Stimulated activated CD4-positive, alpha-beta T cell treated with anti-CD3 and anti-CD28 coated beads, TNF-alpha, amount 100 ng/mL, for 1 hour (primary cell): Measurements from ENCODE around the gene CHID1.

Experiments used
- DNase-seq, 3 donors: peaks; one replicate each; pipeline ENCODE4 v3.0.0-alpha.2; 2020; ENCODE audit warnings: low read depth in 3 of 3, low spot score in 1 of 3

The CHID1 gene

GRCh38 chr11:825366-826226, 85.0 kb downstream of the CHID1 start:
- no peak for DNase-seq

- DNase-seq: no peak
Measured at GRCh38 chr11:824942-825341, 85.7 kb downstream of the CHID1 start.

- no peak for DNase-seq
Measured at GRCh38 chr11:824292-824880, 86.2 kb downstream of the CHID1 start.

GRCh38 chr11:823441-824291, 86.9 kb downstream of the CHID1 start:
- DNase-seq: no peak

- DNase-seq: no peak
Measured at GRCh38 chr11:821512-822371, 88.9 kb downstream of the CHID1 start.

GRCh38 chr11:820655-821511, 89.7 kb downstream of the CHID1 start:
- no peak for DNase-seq

GRCh38 chr11:819943-820649, 90.5 kb downstream of the CHID1 start:
- DNase-seq: peak; percentile 84 to 91 (median 85)

- peak; percentile 81 to 90 (median 86) for DNase-seq
Measured at GRCh38 chr11:819129-819931, 91.3 kb downstream of the CHID1 start.

GRCh38 chr11:818396-819128, 92.0 kb downstream of the CHID1 start, which contains the start of gene PNPLA2:
Gene PNPLA2, plus strand, starts transcription at chr11:818914. Its CDS starts 805 bp downstream, at chr11:819719.
- no peak for DNase-seq
